HepG2 (cell line): ENCODE measurements around the gene EPB41L4A. TPM values are rescaled to one million over a fixed set of nuclear protein-coding genes. Genes with fewer than 3 reads are reported as not detected.

Experiments
- ADNP ChIP-seq: sonication (generic); formaldehyde crosslinking; IDR thresholded peaks from 2 replicates; pipeline ENCODE4 v1.4.0; 2020; ENCODE audit warnings: missing genetic modification reagents
- ATF4 ChIP-seq, 2 experiments: fragments of 450-650 bp in 1 of 2; sonication (generic) in 1 of 2; formaldehyde crosslinking; IDR thresholded peaks; 2 replicates each; pipeline versions ENCODE4 v1.5.0 to v1.8.0; 2020 to 2022; ENCODE audit warnings: mild to moderate bottlenecking in 1 of 2, missing genetic modification reagents in 1 of 2
- DPF2 ChIP-seq: sonication (generic); formaldehyde crosslinking; IDR thresholded peaks from 2 replicates; pipeline ENCODE4 v1.4.0; 2020; ENCODE audit warnings: mild to moderate bottlenecking, low read depth, missing genetic modification reagents, borderline replicate concordance
- E2F1 ChIP-seq: sonication (generic); formaldehyde crosslinking; IDR thresholded peaks from 2 replicates; pipeline ENCODE4 v1.5.0; 2020; ENCODE audit warnings: missing genetic modification reagents
- IKZF1 ChIP-seq: fragments of 450-650 bp; IDR thresholded peaks from 2 replicates; pipeline ENCODE4 v1.7.1; 2016
- KDM5A ChIP-seq: fragments of 200-600 bp; sonication (generic); IDR thresholded peaks from 2 replicates; pipeline ENCODE4 v1.7.0; 2018; ENCODE audit warnings: antibody characterized with exemption, mild to moderate bottlenecking, low read length, borderline replicate concordance
- KMT2A ChIP-seq: sonication (generic); formaldehyde crosslinking; IDR thresholded peaks from 2 replicates; pipeline ENCODE4 v1.4.0; 2020; ENCODE audit warnings: missing genetic modification reagents
- NR2F6 ChIP-seq, 2 experiments: IDR thresholded peaks; 2 replicates each; pipeline ENCODE4 v1.6.1; 2016; ENCODE audit warnings: antibody characterized with exemption in 1 of 2, mild to moderate bottlenecking in 1 of 2
- PRMT3 ChIP-seq: sonication (generic); formaldehyde crosslinking; IDR thresholded peaks from 2 replicates; pipeline ENCODE4 v1.8.1; 2022; ENCODE audit warnings: low read depth, mild to moderate bottlenecking, moderate library complexity, missing genetic modification reagents, borderline replicate concordance
- SIX4 ChIP-seq: sonication (generic); formaldehyde crosslinking; IDR thresholded peaks from 2 replicates; pipeline ENCODE4 v1.4.0; 2020; ENCODE audit warnings: missing genetic modification reagents
- TEAD3 ChIP-seq: optimal IDR thresholded peaks from 2 replicates; pipeline ENCODE3; 2016; ENCODE audit warnings: borderline replicate concordance
- TFAP4 ChIP-seq: sonication (generic); IDR thresholded peaks from 2 replicates; pipeline ENCODE4 v1.6.1; 2016; ENCODE audit warnings: low read depth, borderline replicate concordance
- THAP7 ChIP-seq: sonication (generic); formaldehyde crosslinking; IDR thresholded peaks from 2 replicates; pipeline ENCODE4 v1.8.1; 2023; ENCODE audit warnings: mild to moderate bottlenecking, missing genetic modification reagents
- TRAFD1 ChIP-seq: sonication (generic); formaldehyde crosslinking; IDR thresholded peaks from 2 replicates; pipeline ENCODE4 v1.5.1; 2020; ENCODE audit warnings: missing genetic modification reagents, mild to moderate bottlenecking, borderline replicate concordance
- ZFP62 ChIP-seq: sonication (generic); formaldehyde crosslinking; IDR thresholded peaks from 2 replicates; pipeline ENCODE4 v1.4.0; 2020; ENCODE audit warnings: missing genetic modification reagents
- ZGPAT ChIP-seq: IDR thresholded peaks from 2 replicates; pipeline ENCODE4 v1.6.1; 2016; ENCODE audit warnings: mild to moderate bottlenecking
- ZNF138 ChIP-seq: sonication (generic); formaldehyde crosslinking; IDR thresholded peaks from 2 replicates; pipeline ENCODE4 v1.5.0; 2020; ENCODE audit warnings: mild to moderate bottlenecking, low read depth, missing genetic modification reagents
- ZNF225 ChIP-seq: sonication (generic); formaldehyde crosslinking; IDR thresholded peaks from 2 replicates; pipeline ENCODE4 v1.4.0; 2020; ENCODE audit warnings: mild to moderate bottlenecking, missing genetic modification reagents
- ZNF232 ChIP-seq: sonication (generic); formaldehyde crosslinking; IDR thresholded peaks from 2 replicates; pipeline ENCODE4 v1.4.0; 2020; ENCODE audit warnings: missing genetic modification reagents, borderline replicate concordance
- ZNF274 ChIP-seq: sonication (generic); formaldehyde crosslinking; IDR thresholded peaks from 2 replicates; pipeline ENCODE4 v1.5.1; 2020; ENCODE audit warnings: mild to moderate bottlenecking, missing genetic modification reagents
- ZNF496 ChIP-seq: sonication (generic); formaldehyde crosslinking; IDR thresholded peaks from 2 replicates; pipeline ENCODE4 v1.8.1; 2023; ENCODE audit warnings: mild to moderate bottlenecking, moderate library complexity, missing genetic modification reagents; ENCODE audit not compliant: insufficient replicate concordance
- ZNF549 ChIP-seq: sonication (generic); formaldehyde crosslinking; IDR thresholded peaks from 2 replicates; pipeline ENCODE4 v1.5.0; 2020; ENCODE audit warnings: missing genetic modification reagents
- ZNF569 ChIP-seq: sonication (generic); formaldehyde crosslinking; IDR thresholded peaks from 2 replicates; pipeline ENCODE4 v1.5.0; 2020; ENCODE audit warnings: mild to moderate bottlenecking, missing genetic modification reagents, moderate library complexity, borderline replicate concordance
- polyA plus RNA-seq, 8 experiments: library from polyadenylated mRNA; depleted of rRNA in 3 of 8; stranded (reverse) in 7 of 8; unstranded in 1 of 8; fragments of >200 nt; fragmentation: Illumina TruSeq in 4 of 8; extraction: Trizol in 4 of 8; gene quantifications; 2 replicates each; pipeline versions ENCODE4 v1.2.1 to v1.2.3, GENCODE V29; 2011 to 2016; ENCODE audit warnings: low read depth in 4 of 8, missing spikeins in 1 of 8, mixed read lengths in 1 of 8; ENCODE audit not compliant: insufficient read depth in 1 of 8
- total RNA-seq, 5 experiments: library from RNA; depleted of rRNA; stranded (reverse); fragments of >200 nt; fragmentation: Illumina TruSeq; extraction: Trizol; gene quantifications; 2 replicates each; pipeline ENCODE4 v1.2.3, GENCODE V29; 2016; ENCODE audit warnings: low read depth in 1 of 5

Gene EPB41L4A
- total and polyA plus RNA-seq, 2 of the 13 experiments (the other 11 are each of a cell fraction or from before 2014, with no cell fraction given) = 0.07 TPM; not detected in 1

GRCh38 chr5:112165897-112166737, 253.0 kb downstream of the EPB41L4A start (continued):
- TF ChIP-seq TRAFD1 (CRISPR knock-in tag) (no peak), IKZF1 (no peak), THAP7 (CRISPR knock-in tag) (no peak), ZNF225 (CRISPR knock-in tag) (no peak), ZNF496 (CRISPR knock-in tag) (no peak), ZNF274 (CRISPR knock-in tag) (no peak), ATF4 (CRISPR knock-in tag; IDR thresholded peaks at IDR 0.05) (peak in 1 of 2 experiments; percentile 97; a peak in 2 of 4 replicates), DPF2 (CRISPR knock-in tag) (no peak), PRMT3 (no peak), TEAD3 (CRISPR knock-in tag) (peak; percentile 72), ZGPAT (0 out of 2 replicates have a peak, but pooled peaks have one; percentile 45), ZNF232 (no peak), ADNP (CRISPR knock-in tag) (no peak), SIX4 (CRISPR knock-in tag) (no peak), TFAP4 (no peak), ZNF138 (no peak), E2F1 (no peak), ZNF569 (CRISPR knock-in tag) (no peak), ZNF549 (CRISPR knock-in tag) (no peak), KMT2A (CRISPR knock-in tag) (no peak), NR2F6 (IDR thresholded peaks at IDR 0.05) (no peak), NR2F6 (CRISPR knock-in tag; IDR thresholded peaks at IDR 0.05) (no peak), KDM5A (no peak), ZFP62 (CRISPR knock-in tag) (no peak)
